Muscle of leg (tissue), 11 donors: ENCODE data around the gene UBQLNL. TPM values are rescaled to one million over a fixed set of nuclear protein-coding genes. Genes with fewer than 3 reads are reported as not detected.

Source experiments
- DNase-seq: peaks from one replicate; pipeline ENCODE4 v3.0.0; 2013
- H3K27ac ChIP-seq: one replicate; pipeline ENCODE4 v1.5.1; 2013; ENCODE audit warnings: mild to moderate bottlenecking, low read length, control low read depth
- H3K27me3 ChIP-seq: one replicate; pipeline ENCODE4 v1.6.1; 2013; ENCODE audit warnings: low read length; ENCODE audit not compliant: control insufficient read depth, insufficient read depth
- H3K36me3 ChIP-seq: one replicate; pipeline ENCODE4 v1.6.1; 2013; ENCODE audit warnings: low read length; ENCODE audit not compliant: control insufficient read depth, insufficient read depth
- H3K4me1 ChIP-seq: one replicate; pipeline ENCODE4 v1.6.1; 2013; ENCODE audit warnings: low read length; ENCODE audit not compliant: control insufficient read depth, insufficient read depth
- H3K4me3 ChIP-seq: one replicate; pipeline ENCODE4 v1.5.1; 2013; ENCODE audit warnings: low read length, control low read depth
- H3K9me3 ChIP-seq: replicated peaks from 2 replicates; pipeline ENCODE4 v1.6.1; 2013; ENCODE audit warnings: low read depth, low read length; ENCODE audit not compliant: control insufficient read depth
- WGBS: methylation state at CpG from one replicate; pipeline ENCODE4 v1.1.5; 2013; ENCODE audit warnings: missing lambda C conversion rate; ENCODE audit not compliant: insufficient coverage; 5-methylcytosine and 5-hydroxymethylcytosine counted together
- polyA plus RNA-seq, 8 donors: library from polyadenylated mRNA; unstranded; fragments of 120-200 nt; gene quantifications; one replicate each; pipeline versions ENCODE4 v1.2.1 to v1.2.3, GENCODE V29; 2013; ENCODE audit warnings: inconsistent platforms in 1 of 8, low replicate concordance in 1 of 8; ENCODE audit not compliant: insufficient read length in 8 of 8, insufficient read depth in 1 of 8
- total RNA-seq: library from RNA; stranded (reverse); fragments of 120-200 nt; gene quantifications from one replicate; pipeline ENCODE4 v1.2.4, GENCODE V29; 2013

Gene UBQLNL
- total and polyA plus RNA-seq, 9 donors: 0.11 to 0.38 (median 0.19) TPM

GRCh38 chr11:5508605-5509004, 7.9 kb downstream of the UBQLNL start:
- Histone ChIP-seq H3K4me3 (no peak overlapping the region), H3K27ac (no peak overlapping the region), H3K9me3 (no peaks in the 10 kb centered on the region), H3K4me1 (peaks cover 9% of the 10 kb centered on the region), H3K36me3 (no peaks in the 10 kb centered on the region), H3K27me3 (no peaks in the 10 kb centered on the region)
- 99% methylated on average over 8 of the region's 8 CpGs for WGBS
- no peak for DNase-seq

DNA sequence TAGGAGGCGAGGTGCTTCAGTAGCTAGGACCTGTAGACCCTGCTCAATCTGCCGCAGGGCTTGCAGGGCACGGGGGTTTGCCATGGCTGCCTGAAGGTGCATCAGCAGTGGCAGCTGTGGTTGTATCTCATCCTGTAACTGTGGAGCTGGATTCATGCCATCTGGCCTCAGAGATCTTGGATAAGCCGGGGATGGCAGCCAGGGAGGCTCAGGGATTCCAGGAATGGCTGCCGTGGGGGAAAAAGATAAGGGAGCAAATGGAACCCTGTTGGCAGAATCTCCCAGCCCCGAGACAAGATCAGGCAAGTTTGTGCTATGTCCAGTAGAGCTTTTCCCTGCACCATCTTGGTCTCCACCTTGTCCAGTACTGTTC, 8.6 kb downstream of the UBQLNL start:
- H3K36me3 ChIP-seq: no peaks in the 10 kb centered on the region
- H3K27ac ChIP-seq: no peak overlapping the region
- H3K27me3 ChIP-seq: no peaks in the 10 kb centered on the region
- WGBS: 71% methylated on average over 4 of the region's 6 CpGs
- no peak overlapping the region for H3K4me3 ChIP-seq
- peaks cover 9% of the 10 kb centered on the region for H3K4me1 ChIP-seq
- peak; percentile 29 for DNase-seq
- no peaks in the 10 kb centered on the region for H3K9me3 ChIP-seq

- H3K27ac ChIP-seq: no peak overlapping the region
- peaks cover 9% of the 10 kb centered on the region for H3K4me1 ChIP-seq
- no peaks in the 10 kb centered on the region for H3K27me3 ChIP-seq
- H3K36me3 ChIP-seq: no peaks in the 10 kb centered on the region
- H3K4me3 ChIP-seq: no peak overlapping the region
- H3K9me3 ChIP-seq: no peaks in the 10 kb centered on the region
- DNase-seq: no peak
- WGBS: 71% methylated on average over 8 of the region's 9 CpGs
Measured at GRCh38 chr11:5507177-5507932, 9.1 kb downstream of the UBQLNL start.

- WGBS: 64% methylated on average over 5 of the region's 9 CpGs
- Histone ChIP-seq H3K4me1 (peaks cover 9% of the 10 kb centered on the region), H3K27me3 (no peaks in the 10 kb centered on the region), H3K27ac (no peak overlapping the region), H3K36me3 (no peaks in the 10 kb centered on the region), H3K4me3 (no peak overlapping the region), H3K9me3 (no peaks in the 10 kb centered on the region)
- no peak for DNase-seq
Measured at GRCh38 chr11:5505363-5506048, 11.0 kb downstream of the UBQLNL start.

DNA sequence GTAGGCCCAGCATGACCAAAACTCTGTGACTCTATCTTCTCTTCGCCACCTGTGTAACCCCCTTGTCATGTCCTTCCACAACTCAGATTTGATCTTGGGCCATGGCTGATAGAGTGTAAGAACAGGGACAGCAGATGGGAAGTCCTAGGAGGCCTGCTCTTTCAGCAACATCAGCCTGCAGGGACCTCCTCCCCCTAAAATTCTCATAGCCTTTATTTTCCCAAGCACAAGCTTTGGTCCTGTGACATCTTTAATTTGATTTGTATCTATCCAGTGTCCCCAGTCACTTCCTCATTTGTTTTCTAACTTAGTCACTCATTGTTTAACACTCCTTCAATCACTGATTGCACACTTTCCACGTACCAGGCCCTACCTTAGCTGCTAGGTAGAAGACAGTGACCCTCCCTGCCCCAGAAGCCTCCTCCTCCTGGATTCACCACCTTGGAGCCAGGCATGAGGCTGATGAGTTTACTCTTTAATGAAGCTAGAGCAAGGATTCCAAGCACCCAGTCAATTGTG, 12.0 kb downstream of the UBQLNL start:
- no peaks in the 10 kb centered on the region for H3K36me3 ChIP-seq
- H3K4me3 ChIP-seq: no peak overlapping the region
- peaks cover 9% of the 10 kb centered on the region for H3K4me1 ChIP-seq
- H3K9me3 ChIP-seq: no peaks in the 10 kb centered on the region
- no CpG with 5 or more reads among the region's 2 CpGs for WGBS
- no peak overlapping the region for H3K27ac ChIP-seq
- DNase-seq: no peak
- H3K27me3 ChIP-seq: no peaks in the 10 kb centered on the region

GRCh38 chr11:5500393-5500801, 16.1 kb downstream of the UBQLNL start:
- Histone ChIP-seq H3K27me3 (no peaks in the 10 kb centered on the region), H3K4me3 (no peak overlapping the region), H3K27ac (no peak overlapping the region), H3K9me3 (no peaks in the 10 kb centered on the region), H3K4me1 (no peaks in the 10 kb centered on the region), H3K36me3 (no peaks in the 10 kb centered on the region)
- 67% methylated on average over 1 of the region's 6 CpGs for WGBS
- no peak for DNase-seq

DNA sequence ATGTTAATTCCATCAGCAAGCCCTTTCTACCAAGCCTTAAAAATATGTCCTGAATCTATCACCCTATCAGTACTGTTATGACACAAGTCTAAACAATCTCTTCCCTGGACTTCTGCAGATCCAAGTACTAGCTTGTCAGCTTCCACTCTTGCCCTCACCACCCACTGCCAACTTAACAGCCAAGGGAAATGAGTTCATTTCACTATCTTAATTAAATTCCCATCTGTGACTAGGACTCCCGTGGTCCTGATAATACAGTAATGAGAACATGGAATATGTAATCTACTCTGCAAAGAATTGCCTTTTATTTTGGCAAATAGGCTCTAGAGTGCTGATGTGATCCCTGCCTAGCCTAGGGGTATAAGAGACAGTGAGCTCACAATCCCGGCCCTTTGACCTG, 16.8 kb downstream of the UBQLNL start:
- Histone ChIP-seq H3K27ac (no peak overlapping the region), H3K27me3 (no peaks in the 10 kb centered on the region)
- no CpG with 5 or more reads among the region's 2 CpGs for WGBS

DNA sequence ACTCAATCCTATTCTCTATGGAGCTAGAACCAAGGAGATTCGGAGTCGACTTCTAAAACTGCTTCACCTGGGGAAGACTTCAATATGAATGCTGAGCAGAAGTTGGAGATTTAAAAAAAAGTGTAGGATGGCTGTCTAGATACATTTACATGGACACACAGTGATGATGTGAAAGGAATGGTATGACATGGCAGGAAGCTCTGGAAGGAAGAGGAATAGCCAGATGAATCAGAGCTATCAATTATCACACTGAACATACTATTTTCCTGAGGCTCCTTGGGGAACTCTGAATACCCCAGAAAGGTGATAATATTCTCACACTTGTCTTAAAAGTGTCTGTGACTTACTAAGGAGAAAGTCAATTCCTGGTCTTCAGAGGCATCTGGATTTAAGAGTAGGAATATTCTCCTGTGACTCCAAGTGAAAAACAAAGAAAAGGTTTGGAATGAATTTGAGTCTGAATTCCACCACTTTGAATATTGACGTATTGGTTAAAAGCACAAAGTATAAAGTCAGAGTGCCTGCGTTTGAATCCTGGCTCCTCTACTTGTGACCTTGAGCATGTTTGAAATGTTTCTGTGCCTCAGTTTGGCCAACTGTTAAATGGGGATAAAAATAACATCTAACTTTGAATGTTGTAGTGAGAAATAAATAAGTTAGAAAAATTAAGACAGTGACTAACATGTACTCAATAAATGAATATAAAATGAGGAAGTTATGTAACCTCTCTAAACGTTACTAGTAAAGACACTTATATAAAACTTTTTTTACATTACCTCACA, 26.7 kb downstream of the UBQLNL start:
- Histone ChIP-seq H3K4me1 (no peaks in the 10 kb centered on the region), H3K27me3 (no peaks in the 10 kb centered on the region), H3K36me3 (no peaks in the 10 kb centered on the region), H3K27ac (no peak overlapping the region), H3K4me3 (no peak overlapping the region), H3K9me3 (no peaks in the 10 kb centered on the region)
- WGBS: 0% methylated on average over 2 of the region's 5 CpGs
- DNase-seq: no peak

More for the DNA sequence above, 16.8 kb downstream of the UBQLNL start:
- DNase-seq: no peak
- H3K9me3 ChIP-seq: no peaks in the 10 kb centered on the region
- no peak overlapping the region for H3K4me3 ChIP-seq
- no peaks in the 10 kb centered on the region for H3K36me3 ChIP-seq
- no peaks in the 10 kb centered on the region for H3K4me1 ChIP-seq

DNA sequence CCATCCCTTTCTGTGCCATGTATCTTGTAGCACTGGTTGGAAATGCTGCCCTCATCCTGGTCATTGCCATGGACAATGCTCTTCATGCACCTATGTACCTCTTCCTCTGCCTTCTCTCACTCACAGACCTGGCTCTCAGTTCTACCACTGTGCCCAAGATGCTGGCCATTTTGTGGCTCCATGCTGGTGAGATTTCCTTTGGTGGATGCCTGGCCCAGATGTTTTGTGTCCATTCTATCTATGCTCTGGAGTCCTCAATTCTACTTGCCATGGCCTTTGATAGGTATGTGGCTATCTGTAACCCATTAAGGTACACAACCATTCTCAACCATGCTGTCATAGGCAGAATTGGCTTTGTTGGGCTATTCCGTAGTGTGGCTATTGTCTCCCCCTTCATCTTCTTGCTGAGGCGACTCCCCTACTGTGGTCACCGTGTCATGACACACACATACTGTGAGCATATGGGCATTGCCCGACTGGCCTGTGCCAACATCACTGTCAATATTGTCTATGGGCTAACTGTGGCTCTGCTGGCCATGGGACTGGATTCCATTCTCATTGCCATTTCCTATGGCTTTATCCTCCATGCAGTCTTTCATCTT, 27.6 kb downstream of the UBQLNL start:
- H3K36me3 ChIP-seq: no peaks in the 10 kb centered on the region
- H3K4me1 ChIP-seq: no peaks in the 10 kb centered on the region
- H3K9me3 ChIP-seq: no peaks in the 10 kb centered on the region
- no peak overlapping the region for H3K27ac ChIP-seq
- DNase-seq: no peak
- H3K27me3 ChIP-seq: no peaks in the 10 kb centered on the region
- H3K4me3 ChIP-seq: no peak overlapping the region
- 100% methylated on average over 3 of the region's 4 CpGs for WGBS

- no peaks in the 10 kb centered on the region for H3K27me3 ChIP-seq
- no peaks in the 10 kb centered on the region for H3K36me3 ChIP-seq
- no peaks in the 10 kb centered on the region for H3K9me3 ChIP-seq
- no peak for DNase-seq
- H3K4me3 ChIP-seq: no peak within 1 kb of the TSS
- no peaks in the 10 kb centered on the region for H3K4me1 ChIP-seq
- H3K27ac ChIP-seq: no peak within 1 kb of the TSS
Measured at GRCh38 chr11:5488385-5488784, 28.1 kb downstream of the UBQLNL start, which contains the start of gene OR52D1. TSS of gene OR52D1 (plus strand) at chr11:5488685. CDS start at chr11:5488707, 22 bp downstream.
